Left lobe of liver (tissue), 2 donors: ENCODE measurements around the gene ALDH9A1. TPM values are rescaled to one million over a fixed set of nuclear protein-coding genes. Genes with fewer than 3 reads are reported as not detected.
"Not testable (repeated sequence)": the region's sequence is repeated elsewhere in the genome, so short reads cannot be mapped to it uniquely, and the experiment has no call there.

Source experiments
- ATAC-seq: fragments of 200-7000 bp; cut with Tn5 transposase; one replicate; pipeline ENCODE4 v1.9.1; 2020; ENCODE audit warnings: mild to moderate bottlenecking, moderate library complexity
- DNase-seq: peaks from one replicate; pipeline ENCODE4 v3.0.0-alpha.2; 2020; ENCODE audit warnings: low spot score
- total RNA-seq: library from RNA; stranded (reverse); gene quantifications from one replicate; pipeline ENCODE4 v1.2.1, GENCODE V29; 2021
- donor health status: DM: no; HTN: no; CAD: no; lungs with moderate emphysema.
- donor health status: DM: no; HTN: yes; CAD: no.

ALDH9A1 gene
- total RNA-seq, 1 donor from 2014 or later, result 104 TPM

DNA sequence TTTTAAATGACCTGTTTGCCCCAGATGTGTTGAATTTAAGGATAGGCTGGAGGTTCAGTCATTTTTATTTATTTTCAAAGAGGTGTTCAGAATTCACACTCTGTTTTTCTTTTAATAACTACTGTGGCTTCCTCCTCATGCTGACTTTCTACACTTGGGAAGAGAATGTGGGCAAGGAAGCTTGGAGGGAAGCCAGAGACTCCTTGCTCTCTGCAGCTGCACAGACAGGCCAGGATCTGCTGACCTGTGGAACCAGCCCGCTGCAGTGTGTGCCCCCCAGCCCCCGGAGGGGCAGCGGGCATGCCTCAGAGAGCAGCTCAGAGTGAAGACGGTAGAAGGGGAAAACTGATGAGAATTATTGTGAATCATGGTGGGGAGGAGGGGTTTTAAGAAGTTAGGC, 50.4 kb downstream of the ALDH9A1 start:
- no peak for ATAC-seq
- no peak for DNase-seq

DNA sequence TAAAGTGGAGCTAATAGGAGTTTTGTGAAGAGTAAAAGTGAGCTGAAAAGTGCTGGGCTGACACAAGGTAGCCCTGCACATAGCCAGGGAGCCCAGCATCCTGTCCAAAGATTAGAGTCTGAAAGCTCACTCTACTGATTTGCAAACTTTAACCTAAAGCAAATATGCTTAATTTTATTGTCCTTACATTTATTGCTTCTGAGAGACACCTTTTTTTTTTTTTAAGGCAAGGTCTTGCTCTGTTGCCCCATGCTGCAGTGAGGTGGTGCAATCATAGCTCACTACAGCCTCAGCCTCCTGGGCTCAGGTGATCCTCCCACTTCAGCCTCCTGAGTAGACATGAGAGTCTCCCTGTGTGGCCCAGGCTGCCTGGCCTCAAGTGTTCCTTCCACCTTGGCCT, 50.8 kb downstream of the ALDH9A1 start:
- no peak for ATAC-seq
- no peak for DNase-seq

DNA sequence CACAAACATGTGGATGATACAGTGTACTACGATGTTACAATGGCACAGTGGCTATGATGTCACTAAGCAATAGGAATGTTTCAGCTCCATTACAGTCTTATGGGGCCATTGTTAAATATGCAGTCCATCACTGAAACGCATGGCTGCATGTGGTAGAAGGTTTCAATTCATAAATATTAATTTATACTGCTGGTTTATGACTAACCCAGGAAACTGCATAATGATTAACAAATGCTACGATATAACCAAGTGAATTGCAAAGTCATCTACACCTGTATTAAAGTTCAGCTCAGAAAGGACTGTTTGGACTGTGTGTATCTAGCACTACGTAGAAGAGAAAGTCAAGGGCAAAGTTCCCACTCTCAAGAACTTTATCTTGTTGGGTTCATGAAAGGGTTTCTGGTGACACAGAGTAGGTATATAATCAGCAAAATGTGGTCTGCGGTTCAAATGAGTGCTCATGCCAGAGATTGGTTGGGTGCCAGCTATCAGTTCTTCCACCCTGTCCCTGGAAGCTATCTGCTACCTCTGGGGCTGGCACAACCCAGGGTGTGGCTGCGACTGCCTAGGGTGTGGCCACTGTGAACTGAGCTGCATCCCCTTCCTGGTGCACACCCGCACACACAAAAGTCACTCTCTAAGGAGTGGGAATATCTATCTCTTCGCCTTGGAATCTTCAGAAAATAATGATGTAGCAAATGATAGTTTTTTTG, 52.6 kb downstream of the ALDH9A1 start:
- ATAC-seq (peak; percentile 88), DNase-seq (peak; percentile 56)

DNA sequence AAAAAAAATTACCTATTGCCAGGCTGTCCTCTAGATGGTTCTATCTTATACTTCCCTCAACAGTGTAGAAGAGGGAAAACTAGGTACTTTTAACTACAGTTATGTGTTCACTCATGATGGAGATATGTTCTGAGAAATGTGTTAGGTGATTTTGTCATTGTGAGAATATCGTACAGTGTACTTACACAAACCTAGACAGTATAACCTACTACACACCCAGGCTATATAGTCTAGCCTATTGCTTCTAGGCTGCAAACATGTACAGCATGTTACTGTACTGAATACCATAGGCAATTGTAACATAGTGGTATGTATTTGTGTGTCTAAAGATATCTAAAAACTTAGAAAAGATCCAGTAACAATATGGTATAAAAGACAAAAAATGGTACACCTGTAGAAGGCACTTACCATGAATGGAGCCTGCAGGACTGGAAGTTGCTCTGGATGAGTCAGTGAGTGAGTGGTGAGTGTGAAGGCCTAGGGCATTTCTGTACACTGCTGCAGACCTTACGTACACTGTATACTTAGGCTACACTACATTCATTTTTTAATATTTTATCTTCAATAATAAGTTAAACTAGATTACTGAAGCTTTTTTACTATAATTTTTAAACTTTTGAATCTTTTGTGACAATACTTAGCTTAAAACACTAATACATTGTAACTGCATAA, 54.2 kb downstream of the ALDH9A1 start:
- DNase-seq, result no peak
- ATAC-seq, result no peak

DNA sequence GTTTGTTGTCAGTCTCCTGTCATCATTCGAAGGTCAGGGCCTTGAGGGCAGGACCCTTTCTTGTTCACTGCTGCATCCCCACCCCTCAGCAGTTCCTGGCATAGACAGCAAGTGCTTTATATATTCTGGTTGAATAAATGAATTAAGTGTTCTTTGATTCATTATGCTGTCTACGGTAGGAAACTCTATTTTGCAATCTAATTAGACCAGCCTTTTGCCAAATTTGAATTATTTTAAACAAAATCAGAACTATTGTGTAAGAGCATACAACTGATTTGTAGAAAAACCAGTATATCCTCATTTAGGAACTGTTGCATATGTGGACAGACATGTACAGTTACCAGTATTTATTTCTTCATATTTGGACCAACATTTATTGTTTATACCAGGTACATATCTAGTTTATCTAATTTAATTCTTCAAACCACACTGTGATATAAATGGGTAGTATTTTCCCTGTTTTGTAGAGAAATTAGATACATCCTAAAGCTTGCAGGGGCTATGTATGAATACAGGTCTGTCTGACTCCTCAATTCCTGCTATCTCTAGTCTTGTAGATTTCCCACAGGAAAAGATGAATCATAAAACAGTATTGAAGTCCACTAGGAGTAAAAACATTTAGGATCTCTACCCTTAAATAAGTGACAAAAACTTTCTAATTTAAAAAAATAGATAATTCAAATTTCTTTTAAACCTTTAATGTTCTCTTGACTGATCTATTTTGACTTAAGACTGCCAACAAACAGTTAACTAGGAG, 57.0 kb downstream of the ALDH9A1 start:
- no peak for ATAC-seq
- DNase-seq, result no peak

DNA sequence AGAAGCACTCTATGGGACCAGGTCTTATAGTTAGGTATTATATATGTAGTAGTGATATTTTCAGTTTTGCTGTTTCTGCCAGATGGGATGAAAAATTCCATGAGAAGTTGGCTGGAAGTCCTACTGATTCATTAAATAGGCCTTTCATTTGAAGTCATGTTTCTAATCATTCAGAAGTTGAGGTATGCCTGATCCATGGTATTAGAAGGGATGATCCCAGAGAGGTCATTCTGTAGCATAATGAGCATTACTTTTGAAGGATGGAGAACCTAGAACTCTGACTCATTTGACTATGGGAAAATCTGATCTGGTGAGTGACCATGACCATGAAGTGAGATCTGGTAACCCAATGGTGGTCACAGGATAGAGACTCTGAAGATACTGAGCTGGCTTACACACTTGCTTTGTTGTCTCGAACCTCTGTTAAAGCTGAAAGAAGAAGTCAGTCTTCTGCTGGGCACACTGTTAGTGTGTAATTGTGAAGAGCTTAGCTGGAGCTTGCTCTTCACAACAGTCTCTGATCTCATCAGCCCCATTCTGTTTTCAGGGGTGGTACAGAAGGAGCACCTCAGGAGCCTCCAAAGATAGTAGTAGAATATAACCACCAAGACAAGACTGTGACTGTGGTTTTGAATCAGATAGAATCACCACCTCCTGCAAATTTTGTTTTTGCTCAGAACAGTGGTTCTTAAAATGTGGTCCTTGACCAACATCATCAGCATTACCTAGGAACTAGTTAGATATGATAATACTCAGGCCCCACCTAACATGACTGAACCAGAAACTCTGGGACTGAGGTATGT, 58.3 kb downstream of the ALDH9A1 start:
- DNase-seq (no peak), ATAC-seq (no peak)

DNA sequence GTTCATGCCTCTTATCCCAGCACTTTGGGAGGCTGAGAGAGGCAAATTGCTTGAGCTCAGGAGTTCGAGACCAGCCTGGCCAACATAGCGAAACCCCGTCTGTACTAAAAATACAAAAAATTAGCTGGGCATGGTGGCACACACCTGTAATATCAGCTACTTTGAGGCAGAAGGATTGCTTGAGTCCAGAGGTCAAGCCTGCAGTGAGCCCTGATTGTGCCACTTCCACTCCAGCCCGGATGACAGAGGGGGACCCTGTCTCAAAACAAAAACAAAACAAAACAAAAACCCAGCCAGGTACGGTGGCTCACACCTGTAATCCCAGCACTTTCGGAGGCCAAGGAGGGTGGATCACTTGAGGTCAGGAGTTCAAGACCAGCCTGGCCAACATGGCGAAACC, 60.2 kb downstream of the ALDH9A1 start:
- not testable (repeated sequence) for DNase-seq
- peak; percentile 48 for ATAC-seq

DNA sequence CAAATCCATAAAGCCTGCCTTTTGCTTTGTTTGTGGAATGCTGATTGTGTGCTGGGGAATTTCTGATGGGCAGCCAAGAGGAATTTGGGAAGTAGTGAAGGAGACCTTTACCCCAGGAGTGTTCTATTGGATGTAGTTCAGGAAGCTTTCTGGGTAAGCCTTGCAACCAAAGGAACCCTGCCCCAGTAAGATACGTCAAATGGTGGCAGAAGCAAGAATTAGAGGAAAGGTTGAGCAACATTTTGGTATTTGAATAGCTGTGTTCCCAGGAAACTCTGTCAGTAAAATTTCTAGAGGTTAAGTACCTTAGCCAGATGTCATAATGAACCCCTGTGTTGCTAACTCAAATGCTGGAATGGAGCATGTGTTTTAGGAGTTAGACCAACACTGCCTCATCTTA, 60.9 kb downstream of the ALDH9A1 start:
- peak; percentile 85 for ATAC-seq

DNA sequence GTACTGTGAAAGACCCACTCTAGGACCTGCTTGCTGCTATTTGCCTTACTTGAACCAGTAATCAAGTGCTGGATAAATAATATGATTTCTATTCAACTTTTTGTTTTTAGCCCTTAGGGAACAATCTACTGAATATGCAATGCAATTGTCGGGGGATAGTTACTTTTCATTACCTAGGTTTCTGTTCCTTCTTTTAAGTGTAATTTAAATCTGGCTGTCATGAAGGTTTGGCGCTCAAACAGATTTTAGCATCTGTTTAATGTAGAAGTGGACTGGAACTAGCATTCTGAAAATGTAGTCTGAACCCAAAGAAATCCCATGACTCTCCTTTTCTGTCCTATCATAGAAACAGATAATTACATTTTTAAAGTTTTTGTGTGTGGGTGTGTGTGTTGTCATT, 62.5 kb downstream of the ALDH9A1 start:
- ATAC-seq (no peak), DNase-seq (no peak)

More for the DNA sequence above, 60.9 kb downstream of the ALDH9A1 start:
- peak; percentile 76 for DNase-seq

DNA sequence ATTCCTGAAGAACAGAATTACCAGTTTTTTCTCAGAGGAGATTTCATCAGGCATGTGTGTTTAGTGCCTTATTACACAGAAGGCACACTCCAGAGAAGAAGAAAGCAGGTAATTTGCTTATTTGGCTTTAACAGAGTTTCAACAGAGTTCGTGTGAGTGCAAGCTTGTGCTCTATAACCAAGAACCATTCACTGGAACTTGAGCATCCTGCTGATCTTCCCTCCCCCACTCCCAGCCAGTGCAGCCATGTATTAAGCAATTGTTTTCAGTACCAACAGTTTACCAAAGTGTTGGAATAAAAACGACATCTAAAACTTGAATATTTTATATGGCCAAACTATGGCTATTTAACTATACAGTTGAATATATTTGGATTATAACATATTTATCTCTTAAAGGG, 63.0 kb downstream of the ALDH9A1 start:
- DNase-seq (no peak), ATAC-seq (no peak)

DNA sequence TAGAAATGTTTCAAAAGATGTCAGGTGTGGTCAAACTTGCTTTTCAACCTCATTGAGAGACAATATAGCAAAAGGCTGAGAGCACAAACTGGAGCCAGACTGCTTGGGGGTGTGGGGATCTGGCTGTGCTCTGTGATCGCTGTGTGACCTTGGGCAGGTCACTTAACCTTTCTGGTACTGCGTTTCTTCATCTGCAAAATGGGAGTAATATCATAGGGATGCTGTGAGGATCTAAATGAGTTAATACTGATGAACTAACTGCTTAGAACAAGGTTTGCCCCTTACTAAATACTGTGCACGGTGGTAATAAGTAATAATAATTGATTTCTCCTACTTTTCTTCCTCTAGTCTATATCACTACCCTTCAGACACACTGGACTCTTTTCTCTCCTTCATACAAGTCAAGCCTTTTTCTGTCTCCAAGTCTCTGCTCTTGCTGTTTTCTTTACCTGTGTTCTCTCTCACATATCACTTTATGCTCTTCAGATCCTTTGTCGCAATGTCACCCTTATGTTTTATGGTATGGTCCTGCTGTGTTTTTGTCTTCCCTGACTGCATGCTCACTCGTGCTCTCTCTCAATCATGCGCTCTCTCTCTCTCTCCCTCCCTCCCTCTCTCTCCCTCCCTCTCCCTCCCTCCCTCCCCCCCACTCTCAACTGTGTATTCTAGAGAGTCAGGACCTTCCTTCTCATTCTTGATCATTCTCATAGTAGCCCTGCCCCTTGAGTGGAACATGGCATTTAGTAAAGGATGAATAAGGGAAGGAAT, 64.0 kb downstream of the ALDH9A1 start:
- DNase-seq (no peak), ATAC-seq (no peak)

DNA sequence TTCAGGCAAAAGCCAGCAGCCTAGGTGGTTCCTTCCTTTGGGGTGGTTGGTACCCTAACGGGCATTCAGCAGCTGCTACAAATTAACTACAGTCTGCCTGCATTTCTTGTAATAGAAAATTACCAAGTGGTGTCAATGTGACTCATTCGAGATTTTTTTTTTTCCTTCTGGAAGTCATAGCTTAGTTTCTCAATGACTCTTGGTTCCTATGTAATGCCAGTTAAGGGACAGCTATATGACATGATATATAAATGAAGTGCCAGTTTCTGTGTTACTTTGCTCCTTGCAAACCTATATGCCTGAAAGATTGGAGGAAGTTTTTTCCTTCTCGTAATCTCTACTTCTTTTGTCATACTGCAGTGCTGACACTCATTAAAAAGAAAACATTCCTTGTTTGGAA, 64.7 kb downstream of the ALDH9A1 start:
- DNase-seq, result no peak

DNA sequence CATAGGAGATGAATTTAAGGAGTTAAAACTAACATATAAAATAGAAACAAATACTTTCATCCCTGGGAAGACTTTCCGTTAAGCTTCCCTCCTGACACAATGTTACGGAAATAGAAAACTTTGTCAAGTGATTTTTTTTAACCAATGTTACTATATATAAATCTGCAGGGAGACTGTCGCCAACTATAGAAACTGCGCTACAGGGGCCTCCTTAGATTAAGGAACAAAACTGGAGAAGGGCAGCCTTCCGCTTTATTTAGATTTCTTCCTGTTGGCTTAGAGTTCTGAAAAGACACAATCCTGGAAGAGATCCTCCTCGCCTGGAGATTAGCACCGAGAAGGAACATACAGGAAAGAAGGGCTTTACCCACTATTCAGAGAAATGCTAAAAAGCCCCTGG, 65.9 kb downstream of the ALDH9A1 start:
- no peak for ATAC-seq
- DNase-seq, result no peak

More for the DNA sequence above, 64.7 kb downstream of the ALDH9A1 start:
- no peak for ATAC-seq

DNA sequence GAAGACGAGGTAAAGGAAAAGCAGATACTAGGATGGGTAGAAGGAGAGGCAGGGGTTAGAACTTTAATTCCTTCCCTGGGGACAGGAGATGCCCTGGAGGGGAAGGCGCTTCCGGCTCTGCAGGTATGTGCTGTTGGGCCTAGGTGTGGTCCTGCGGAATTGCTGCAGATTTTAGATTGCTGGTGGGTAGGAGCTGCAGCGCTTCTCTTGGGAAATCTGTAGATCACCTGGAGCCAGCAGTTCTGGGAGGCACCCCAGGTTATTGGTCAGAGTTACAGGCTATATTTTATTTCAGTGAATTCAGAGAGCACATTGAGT, 66.3 kb downstream of the ALDH9A1 start:
- DNase-seq, result no peak
- ATAC-seq, result no peak

DNA sequence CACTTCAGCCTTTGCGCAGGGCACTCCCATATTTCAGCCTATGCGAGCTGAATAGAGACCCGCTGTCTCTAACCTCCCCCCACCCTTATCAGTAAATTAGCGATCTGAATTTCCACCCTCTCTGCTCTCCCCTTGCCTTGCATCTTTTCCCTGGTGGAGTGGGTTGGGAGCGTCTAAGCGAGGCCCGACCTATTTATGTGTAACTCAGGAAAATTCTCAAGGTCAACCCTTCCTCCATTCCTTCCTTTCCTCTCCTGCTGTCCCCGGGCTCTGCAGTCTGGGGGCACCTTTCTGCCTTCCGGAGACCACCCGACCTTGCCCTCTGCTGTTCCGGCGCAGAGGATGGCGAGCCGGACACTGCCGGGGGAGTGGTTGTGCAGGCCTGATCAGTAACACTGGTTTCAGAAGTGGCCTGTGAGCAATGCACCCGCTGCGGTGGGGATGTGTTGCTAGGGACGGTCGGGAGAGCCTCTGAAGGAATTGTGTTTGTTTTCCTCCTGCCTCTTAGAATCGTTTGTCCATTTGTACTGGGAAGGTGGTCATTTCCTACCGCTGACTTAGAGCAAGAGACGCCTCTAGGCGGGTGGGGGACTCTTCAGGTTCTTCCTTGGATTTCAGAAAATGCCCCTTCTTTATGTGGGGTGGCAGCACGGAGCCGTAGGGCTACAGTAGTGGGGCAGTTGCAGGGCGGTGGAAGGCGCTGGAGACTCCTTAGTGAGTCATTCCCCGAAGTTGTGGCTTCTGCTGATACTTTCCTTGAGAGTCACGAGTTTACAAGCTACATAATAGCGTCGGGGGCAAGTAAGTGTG, 66.8 kb downstream of the ALDH9A1 start:
- ATAC-seq (peak; percentile 26), DNase-seq (peak; percentile 53)

DNA sequence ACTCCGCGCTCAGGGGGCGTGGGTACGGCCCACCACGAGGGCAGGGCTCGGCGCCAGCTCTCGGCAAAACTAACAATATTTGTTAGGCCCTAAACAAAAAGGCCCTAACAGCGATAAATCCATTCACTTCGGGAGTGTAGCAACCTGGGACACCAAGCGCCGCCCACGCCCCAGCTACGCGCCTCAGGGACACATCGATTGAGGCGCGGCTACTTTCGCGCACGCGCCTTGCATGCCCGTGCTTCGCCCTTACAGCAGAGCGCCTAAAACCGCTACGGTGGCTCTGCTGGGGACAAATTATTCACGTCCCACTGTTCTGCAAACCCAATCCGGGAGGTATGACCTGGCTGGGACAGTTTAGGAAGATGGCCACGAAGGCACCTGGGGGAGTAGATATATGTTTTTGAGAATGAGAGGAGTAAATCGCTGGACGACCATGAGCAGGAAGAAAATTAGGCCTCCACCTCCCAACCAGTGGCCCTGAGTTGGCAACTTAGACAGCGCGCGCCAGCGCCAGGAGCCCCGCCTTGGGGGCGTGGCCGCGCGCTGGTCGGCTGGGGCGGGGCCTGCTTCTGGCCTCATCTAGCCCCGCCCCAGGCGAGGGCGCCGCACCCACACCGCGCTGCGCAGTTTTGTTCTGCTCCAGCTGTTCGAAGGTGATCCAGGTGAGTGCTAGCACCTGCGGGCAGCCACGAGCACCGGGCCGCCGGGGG, 67.6 kb downstream of the ALDH9A1 start, which contains the start of gene MGST3:
Gene MGST3 (plus strand): TSS at position 606 of the 713 bp plus-strand sequence. CDS start 18,614 bp downstream, outside the sequence.
- peak; percentile 95 for ATAC-seq

DNA sequence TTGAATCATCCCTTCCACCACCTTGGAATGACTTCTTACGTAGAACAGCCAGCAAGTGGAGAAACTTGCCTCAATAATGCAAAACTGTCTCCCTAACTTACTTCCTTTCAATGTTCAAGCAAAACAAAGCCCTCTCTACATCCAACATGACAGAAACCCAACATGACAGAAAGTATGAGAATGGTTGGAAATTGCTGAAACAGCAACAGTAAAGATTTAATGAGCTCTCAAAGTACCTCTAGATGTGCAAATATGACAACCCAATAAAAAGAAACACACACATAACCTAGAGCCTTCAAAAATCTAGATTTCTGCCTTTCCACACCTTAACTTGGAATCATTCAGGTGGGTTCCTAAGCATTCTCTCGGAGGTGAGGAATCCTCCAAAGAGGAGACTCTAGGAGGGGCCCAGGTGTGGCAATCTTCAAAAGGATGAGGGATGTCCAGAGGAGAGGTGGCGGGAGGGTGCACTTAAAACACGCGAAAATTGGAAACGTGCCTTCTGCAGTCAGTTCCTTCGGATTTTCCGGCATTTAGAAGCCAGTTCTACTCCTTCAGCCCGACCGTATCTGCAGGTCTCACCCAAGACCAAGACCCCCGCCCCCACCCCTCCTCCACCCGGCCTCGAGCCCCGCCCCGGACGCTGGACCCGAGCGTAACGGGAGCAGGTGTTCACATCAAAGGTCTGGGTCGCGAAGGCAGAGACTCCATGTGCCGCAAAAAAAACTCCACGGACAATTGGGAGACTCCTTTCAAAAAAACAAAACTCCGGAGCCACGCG, 68.3 kb downstream of the ALDH9A1 start:
- peak; percentile 47 for ATAC-seq
- no peak for DNase-seq

More for the DNA sequence above, 67.6 kb downstream of the ALDH9A1 start, which contains the start of gene MGST3:
- peak; percentile 97 for DNase-seq

DNA sequence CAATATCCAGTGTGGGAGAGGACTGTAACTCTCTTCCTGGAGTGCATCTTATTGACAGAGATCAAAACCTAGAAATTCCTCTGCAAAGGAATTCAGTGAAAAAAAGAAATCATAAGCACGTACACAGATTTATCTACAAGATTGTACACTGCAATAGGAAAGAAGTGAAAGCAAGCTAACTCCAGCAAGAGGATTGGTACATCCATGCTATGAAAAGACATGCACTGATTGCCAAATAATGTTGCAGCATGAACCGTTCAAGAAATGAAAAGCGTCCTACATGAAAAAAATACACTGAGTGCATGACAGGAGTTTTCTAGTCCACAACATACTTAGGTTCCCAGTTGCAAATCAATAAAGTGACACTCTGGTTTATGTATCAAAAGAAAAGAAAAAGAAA, 69.2 kb downstream of the ALDH9A1 start:
- DNase-seq (no peak), ATAC-seq (no peak)
